GM12874 (cell line): ENCODE results near the gene PCDHB2.

ENCODE experiments used
- CTCF ChIP-seq: IDR thresholded peaks from 2 replicates; pipeline ENCODE4 v1.5.1; 2011; ENCODE audit warnings: low read depth, mild to moderate bottlenecking, control low read depth, low read length, moderate library complexity; ENCODE audit not compliant: insufficient read depth

The PCDHB2 gene

GRCh38 chr5:141135030-141135717, 40.8 kb downstream of the PCDHB2 start, which contains the start of gene PCDHB5:
PCDHB5 (plus strand) TSS chr5:141135206; CDS start chr5:141135435, 229 bp downstream.
- TF ChIP-seq CTCF = peak; percentile 9; the same call in 1 of the 2 replicates

- no peak for TF ChIP-seq CTCF
Measured at GRCh38 chr5:141135718-141136266, 41.4 kb downstream of the PCDHB2 start.
